Amniotic epithelial cell (primary cell): ENCODE data around the gene GLI3.

Experiments
- DNase-seq: peaks from one replicate; pipeline ENCODE4 v3.0.0-alpha.2; 2010; ENCODE audit warnings: low read depth

Gene GLI3

DNA sequence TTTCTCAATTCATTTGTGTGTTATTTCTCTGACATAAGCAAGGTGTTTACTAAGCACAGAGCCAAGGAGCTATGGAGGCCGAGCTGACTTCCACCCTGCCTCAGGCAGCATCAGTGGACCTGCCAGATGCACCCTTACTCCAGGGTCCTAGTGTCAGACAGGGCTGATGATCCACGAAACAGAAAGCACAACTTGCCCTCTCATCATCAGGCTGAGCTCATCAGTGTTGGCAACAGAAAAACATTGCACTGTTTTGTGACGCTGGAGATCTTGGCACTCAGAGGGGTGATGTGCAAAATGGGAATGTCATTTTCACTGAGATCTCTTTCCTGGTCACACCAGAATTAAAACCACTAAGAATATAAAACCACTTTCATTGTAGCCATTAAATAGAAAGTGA lies 201.8 kb downstream of the GLI3 start:
- no peak for DNase-seq

GRCh38 chr7:42033480-42033879 lies 203.5 kb downstream of the GLI3 start:
- no peak for DNase-seq

- no peak for DNase-seq
Measured at GRCh38 chr7:42029405-42029804, 207.6 kb downstream of the GLI3 start.

- DNase-seq, result no peak
Measured at GRCh38 chr7:42027521-42027920, 209.5 kb downstream of the GLI3 start.

DNA sequence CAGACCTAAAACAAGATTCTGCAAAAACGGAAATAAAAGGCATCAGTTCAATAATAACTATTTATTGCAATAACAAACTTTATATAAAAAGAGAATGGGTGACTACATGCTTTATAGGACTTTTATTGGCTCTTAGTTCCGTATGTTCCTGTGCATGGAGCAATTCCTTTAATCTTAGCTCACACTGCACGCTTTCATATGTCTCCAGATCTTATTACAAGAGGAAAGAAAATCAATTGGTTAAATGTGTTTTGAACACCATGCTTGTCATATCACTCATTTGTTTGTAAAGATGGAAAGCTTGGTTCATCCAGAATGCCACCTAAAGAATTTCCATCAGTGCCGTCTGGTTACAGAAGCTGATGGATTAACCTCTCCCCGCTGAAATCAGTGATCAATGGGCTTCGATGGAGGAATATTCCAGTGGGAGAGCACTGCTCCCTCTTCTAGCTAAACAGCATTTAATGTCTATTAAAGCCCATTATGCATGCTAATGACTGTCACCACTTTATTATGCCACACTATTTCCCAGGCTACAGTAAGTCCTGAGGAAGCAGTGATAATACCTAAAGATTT lies 210.3 kb downstream of the GLI3 start:
- no peak for DNase-seq

DNA sequence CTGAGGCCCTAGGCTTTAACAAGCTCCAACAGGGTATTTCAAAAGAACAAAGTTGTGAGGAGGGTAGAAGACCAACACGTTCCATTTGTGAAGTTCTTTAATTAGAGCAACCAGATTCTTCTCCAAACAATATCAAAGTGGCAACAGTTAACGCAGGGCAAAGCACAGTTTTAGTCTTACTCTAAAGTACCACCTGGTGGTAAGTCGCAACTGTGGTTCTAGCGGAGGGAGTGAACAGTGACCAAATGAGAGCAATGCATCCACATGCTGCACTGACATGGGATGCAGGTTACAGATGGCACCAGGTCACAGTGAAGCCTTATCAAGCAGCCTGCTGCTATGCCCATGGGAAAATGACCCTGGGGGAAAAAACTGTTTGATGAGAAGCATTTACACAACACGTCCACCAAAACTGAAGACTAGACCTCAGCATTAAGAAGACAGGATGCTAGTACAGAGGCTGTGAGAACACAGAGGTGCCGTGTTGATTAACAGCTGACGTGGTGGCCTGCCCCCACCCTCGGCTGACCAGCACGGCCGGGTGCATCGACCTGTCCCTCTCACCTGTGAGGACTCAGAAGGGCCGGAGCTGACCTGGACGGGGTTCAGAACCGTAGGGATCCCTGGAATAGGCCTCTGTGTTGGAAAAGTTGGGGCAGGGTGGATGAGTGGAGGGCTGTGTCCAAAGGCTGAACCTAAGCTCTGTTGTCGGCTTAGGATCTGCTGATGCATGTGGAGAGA lies 211.2 kb downstream of the GLI3 start:
- DNase-seq, result no peak

GRCh38 chr7:42024537-42024936 lies 212.5 kb downstream of the GLI3 start:
- DNase-seq, result no peak

GRCh38 chr7:42023262-42023661 lies 213.7 kb downstream of the GLI3 start:
- DNase-seq, result no peak

- no peak for DNase-seq
Measured at GRCh38 chr7:42022791-42023190, 214.2 kb downstream of the GLI3 start.

DNA sequence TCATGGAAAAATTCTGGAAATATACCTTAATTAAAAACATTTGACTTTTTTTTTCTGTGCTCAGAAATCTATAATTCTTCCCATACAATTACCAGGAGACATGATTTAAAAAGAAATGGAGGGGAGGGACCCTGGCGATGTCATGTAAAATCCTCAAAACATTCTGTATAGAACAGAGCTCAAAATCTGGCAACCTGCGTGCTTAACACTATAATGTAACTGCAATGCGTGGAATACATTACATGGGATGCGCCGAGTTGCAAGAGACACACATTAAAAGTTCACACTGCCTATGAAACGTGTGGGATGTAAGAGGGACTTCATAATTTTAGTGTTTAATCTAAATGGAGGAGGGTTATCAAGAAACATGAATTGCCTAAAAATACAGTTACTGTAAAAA lies 215.0 kb downstream of the GLI3 start:
- no peak for DNase-seq

DNA sequence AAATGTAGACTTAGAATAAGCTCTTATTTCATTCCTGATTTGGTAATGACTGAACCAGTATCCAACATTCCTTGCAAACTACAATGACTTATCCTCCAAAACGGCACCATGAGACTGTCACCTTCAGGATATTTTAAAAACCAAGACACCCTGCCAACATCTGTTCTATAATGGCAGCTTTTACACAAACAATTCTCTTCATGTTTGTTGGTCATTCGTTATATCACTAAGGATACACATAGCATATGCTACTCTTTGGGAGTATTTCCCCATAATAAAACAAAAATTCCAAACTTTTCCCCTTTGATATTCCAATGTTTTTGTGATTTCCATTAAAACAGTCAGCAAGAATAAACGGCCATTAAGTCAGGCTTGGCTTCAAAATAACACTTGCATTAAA lies 215.4 kb downstream of the GLI3 start:
- DNase-seq, result no peak

DNA sequence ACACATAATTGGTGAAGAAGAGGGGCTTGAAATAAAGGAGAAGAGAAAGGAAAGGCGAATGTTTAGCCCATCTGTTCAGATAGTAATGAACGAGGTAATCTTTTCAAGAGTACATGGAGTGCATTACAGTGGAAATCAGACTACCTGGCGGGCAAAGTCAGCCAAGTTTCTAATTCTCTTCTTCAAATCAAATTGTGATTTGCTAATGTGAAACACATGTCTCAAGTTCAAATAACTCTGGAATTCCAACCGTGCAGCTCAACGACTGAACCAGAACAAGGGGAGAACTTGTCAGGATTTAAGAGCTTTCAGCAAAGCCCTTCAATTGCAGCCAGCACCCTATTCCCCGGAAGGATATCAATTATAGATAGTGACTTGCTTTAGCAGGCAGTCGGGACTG lies 216.9 kb downstream of the GLI3 start:
- no peak for DNase-seq

DNA sequence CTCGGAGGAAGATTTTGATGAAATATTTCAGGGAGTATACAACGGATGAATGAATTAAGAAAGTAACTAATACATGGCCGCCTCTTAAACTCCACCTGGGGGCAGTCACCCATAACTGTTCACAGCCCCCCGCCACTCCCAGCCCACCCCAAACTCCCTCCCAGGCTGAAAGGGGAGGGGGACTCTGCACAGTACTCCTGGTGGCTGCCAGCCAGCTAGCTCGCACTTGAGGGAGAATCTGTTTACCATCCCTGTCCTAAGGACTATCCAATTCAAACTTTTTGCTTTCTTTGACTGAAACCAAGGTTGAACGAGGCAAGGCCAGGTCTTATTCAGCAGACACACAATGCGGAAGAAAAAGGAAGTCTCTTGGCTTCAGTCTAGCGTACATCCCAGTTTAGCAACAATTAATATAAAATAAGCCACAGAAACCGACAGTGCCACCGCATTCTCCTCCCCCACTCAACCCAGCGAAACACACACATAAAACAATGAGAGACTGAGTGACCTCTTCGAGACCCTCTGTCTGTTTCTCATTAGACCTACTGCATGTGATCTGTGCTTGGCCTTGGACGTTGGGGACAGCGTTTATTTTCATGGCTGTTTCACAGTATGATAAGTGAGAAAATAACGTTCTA lies 219.5 kb downstream of the GLI3 start:
- DNase-seq, result no peak

- no peak for DNase-seq
Measured at GRCh38 chr7:42016517-42016916, 220.5 kb downstream of the GLI3 start.

DNA sequence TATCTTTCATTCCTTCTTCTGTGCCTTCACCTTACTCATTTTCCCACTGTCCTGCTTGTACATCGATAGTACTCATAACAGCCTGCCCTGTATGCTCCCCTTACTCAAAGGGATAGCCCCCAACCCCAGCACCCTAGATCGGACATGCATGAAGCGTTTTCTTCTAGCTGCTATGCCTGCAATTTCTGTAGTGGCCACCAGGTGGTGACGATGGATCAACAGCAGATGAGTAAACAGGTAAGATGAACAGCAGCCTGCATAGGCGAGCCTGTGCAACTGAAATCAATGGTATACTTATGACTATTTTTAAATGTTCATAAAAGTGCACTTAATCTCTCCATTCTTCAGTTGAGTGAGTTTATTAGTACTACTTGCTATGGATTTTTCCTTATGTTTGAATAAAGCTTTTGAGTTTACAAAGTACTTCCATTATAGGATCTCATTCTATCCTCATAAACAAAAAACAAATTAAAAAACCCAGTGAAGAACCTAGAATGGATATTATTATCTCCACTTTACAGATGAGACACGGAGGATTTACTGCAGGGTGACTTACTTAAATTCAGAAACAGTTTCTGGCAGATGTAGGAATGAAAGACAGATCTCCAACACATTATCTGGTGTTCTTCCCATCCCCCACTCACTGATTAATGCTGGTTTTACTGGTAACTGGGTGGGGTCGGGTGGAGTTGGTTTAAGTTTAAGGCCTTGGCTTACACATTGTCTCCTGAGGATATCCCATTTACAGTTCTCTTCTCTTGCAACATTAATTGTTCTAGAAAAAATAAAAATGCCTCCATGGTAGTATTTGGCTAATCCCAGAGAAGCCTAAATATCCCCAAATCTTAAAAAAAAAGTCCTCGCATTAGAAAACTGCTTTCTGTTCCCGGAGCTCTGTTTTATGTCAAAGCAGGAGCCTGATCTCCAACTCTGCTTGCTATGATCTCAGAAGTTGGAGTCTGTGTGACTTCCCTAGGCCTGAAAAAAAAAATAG lies 222.1 kb downstream of the GLI3 start:
- peak; percentile 60 for DNase-seq

DNA sequence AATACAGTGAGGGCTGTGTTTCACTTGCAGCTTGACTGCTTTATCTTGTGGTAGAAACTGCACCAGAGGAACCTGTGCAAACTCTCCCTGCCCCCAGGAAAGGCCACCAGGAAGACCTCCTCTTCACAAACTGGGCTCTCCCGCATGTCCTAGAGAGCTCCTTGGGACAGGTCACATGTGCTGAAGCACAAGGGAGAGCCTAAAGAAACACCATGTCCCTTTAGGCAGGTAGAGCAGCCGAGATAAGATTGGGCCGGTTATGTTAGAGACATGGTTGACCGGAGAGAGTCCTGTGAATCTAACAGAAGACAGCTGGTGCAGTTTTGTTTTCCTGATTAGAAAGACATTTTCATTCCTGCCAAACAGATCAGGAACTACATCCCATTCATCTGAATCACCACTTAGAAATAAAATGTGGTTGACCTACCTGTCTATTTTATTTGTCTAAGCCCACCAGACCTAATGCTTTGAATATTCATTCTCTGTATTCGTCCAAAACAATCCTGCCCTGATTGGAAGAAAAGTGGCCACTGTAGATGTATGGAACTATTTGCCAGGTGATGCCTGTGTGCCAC lies 224.1 kb downstream of the GLI3 start:
- DNase-seq, result no peak

DNA sequence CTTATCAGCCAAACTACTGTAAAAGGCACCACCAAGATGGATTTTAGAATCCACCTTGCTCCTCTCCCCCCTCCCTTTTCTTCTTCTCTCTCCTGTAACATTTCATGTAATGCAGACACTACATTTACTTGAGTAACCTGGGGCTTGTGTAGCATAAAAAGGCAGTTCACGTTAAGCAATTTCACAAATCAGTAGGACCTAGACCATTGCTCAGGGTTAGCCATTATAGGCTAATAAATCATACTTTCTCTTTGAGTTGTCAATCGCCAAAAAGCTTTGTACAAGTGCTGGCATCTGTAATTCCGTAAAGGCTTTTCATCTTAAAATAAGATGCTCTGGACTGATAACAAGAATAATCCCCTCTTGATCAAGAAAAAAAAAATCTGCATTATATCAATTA lies 224.7 kb downstream of the GLI3 start:
- no peak for DNase-seq

- no peak for DNase-seq
Measured at GRCh38 chr7:42011846-42012245, 225.2 kb downstream of the GLI3 start.

- DNase-seq, result peak; percentile 40
Measured at GRCh38 chr7:42010751-42011150, 226.3 kb downstream of the GLI3 start.

DNA sequence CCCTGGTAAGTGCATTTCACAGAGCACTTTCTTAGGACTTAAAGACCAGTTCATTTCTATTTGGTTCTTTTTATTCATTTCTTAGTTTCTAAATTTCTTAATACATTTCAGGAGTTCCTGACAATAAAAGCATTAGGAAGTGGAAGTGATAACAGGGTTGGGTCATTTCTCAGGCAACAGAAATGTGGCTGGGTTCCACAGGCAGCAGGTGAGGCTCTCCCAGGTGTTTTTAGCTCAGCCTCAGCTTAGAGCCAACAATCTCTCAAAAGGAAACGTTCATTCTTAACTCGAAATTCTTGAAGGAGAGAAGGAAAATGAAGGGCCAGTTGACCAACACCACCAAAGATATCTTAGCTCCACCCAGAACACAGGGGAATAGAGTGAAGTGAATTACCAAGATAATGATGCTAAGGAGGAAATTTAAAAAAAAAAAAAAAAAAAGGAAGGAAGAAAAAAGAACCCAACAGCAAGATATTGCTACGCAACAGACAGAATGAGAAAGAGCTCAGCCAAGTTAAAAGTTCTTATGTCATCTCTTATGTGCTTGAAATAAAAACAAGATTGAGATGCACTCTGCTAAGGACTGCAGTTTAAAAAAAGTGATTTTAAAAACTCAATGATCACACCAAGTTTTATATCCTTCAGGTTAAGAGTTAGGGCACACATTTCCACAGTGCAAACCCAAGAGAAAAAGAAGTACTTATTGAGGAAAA lies 230.1 kb downstream of the GLI3 start:
- no peak for DNase-seq

DNA sequence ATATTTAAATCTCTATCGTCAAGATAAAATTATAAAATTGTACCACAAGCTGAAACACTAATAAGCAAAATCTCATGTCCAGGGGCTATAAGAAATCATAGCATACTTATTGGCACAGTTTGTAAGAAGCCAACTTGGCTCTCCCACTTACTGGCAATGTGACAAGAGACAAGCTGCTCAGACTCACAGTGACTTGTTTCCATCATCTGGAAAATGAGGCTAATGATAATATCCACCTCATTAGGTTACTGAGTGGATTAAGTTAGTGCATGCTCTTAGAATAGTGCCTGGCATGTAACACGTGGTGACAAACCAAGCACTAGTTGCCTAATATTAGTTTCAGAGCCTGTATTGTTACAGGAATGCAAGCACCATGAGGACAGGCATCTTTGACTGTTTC lies 234.4 kb downstream of the GLI3 start:
- DNase-seq, result no peak
